Smooth muscle cell (in vitro differentiated cells): Measurements from ENCODE around the gene SLC39A13. TPM values are rescaled to one million over a fixed set of nuclear protein-coding genes. Genes with fewer than 3 reads are reported as not detected.

Experiments used
- DNase-seq: peaks from one replicate; lab custom pipeline; 2025; ENCODE audit not compliant: unreplicated experiment; lab: John Stamatoyannopoulos, UW
- H2AFZ ChIP-seq: fragments of 200-600 bp; sonication (generic); 2 replicates; pipeline ENCODE4 v1.6.0; 2016; ENCODE audit warnings: antibody characterized with exemption, low read depth, mild to moderate bottlenecking
- H3F3A ChIP-seq: fragments of 200-600 bp; sonication (generic); 2 replicates; pipeline ENCODE4 v1.6.0; 2017; ENCODE audit warnings: antibody characterized with exemption, low read depth
- H3K27ac ChIP-seq: fragments of 200-600 bp; sonication (generic); 2 replicates; pipeline ENCODE4 v1.5.1; 2016; ENCODE audit warnings: low read depth, mild to moderate bottlenecking
- H3K27me3 ChIP-seq: fragments of 200-600 bp; sonication (generic); 2 replicates; pipeline ENCODE4 v1.6.1; 2016; ENCODE audit warnings: low read depth, mild to moderate bottlenecking
- H3K36me3 ChIP-seq: fragments of 200-600 bp; sonication (generic); 2 replicates; pipeline ENCODE4 v1.5.1; 2016; ENCODE audit warnings: low read depth
- H3K4me1 ChIP-seq: fragments of 200-600 bp; sonication (generic); 2 replicates; pipeline ENCODE4 v1.5.1; 2016; ENCODE audit warnings: low read depth
- H3K4me2 ChIP-seq: fragments of 200-600 bp; sonication (generic); 2 replicates; pipeline ENCODE4 v1.6.0; 2016; ENCODE audit warnings: mild to moderate bottlenecking
- H3K4me3 ChIP-seq: fragments of 200-600 bp; sonication (generic); 2 replicates; pipeline ENCODE4 v1.5.1; 2016; ENCODE audit warnings: mild to moderate bottlenecking
- H3K79me2 ChIP-seq: fragments of 200-600 bp; sonication (generic); 2 replicates; pipeline ENCODE4 v1.6.0; 2016; ENCODE audit warnings: low read depth, mild to moderate bottlenecking
- H3K9ac ChIP-seq: fragments of 200-600 bp; sonication (generic); 2 replicates; pipeline ENCODE4 v1.6.0; 2016; ENCODE audit warnings: low read depth
- H3K9me3 ChIP-seq: fragments of 200-600 bp; sonication (generic); replicated peaks from 2 replicates; pipeline ENCODE4 v1.5.1; 2016; ENCODE audit warnings: low read depth
- H4K20me1 ChIP-seq: fragments of 200-600 bp; sonication (generic); 2 replicates; pipeline ENCODE4 v1.6.0; 2016; ENCODE audit warnings: low read depth
- WGBS: methylation state at CpG from one replicate; pipeline ENCODE4 v1.1.7; 2016; ENCODE audit warnings: low lambda C conversion rate; 5-methylcytosine and 5-hydroxymethylcytosine counted together
- polyA plus RNA-seq: library from polyadenylated mRNA; unstranded; fragments of >200 nt; fragmentation: Nextera tagmentation; extraction: Ambion mirVana; gene quantifications from 2 replicates; pipeline ENCODE4 v1.2.1, GENCODE V29; 2016
- total RNA-seq: library from RNA; depleted of rRNA; stranded (reverse); fragments of >200 nt; gene quantifications from 2 replicates; pipeline ENCODE4 v1.2.3, GENCODE V29; 2014
- TF ChIP-seq, protein P1 (sequence below): fragments of 200-600 bp; sonication (generic); IDR thresholded peaks from 2 replicates; pipeline ENCODE4 v1.5.1; 2017; ENCODE audit warnings: borderline replicate concordance, mild to moderate bottlenecking, antibody characterized with exemption; ENCODE audit not compliant: insufficient read depth, poor library complexity, severe bottlenecking

The SLC39A13 gene
- total and polyA plus RNA-seq, 2 experiments from 2014 or later, result 56.9 to 143 TPM

DNA sequence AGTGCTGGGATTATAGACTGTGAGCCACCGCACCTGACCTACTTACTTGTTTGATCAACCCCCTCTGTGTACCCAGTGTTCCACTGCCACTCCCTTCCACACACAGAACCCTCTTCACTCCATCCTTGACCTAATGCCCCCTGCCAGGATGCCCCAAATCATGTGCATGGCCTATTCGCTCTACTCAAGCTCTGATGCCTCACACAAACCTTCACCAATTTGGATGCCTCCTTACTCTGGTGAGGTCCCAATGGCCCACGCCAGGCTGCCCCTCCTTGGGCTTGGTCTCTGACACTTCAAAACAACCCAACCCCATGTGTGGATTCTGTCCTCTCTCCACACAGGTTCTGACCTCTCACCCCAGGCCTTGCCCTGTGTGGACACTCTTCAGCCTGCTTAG lies 27.3 kb downstream of the SLC39A13 start:
- Histone ChIP-seq H3K4me2 (no peak overlapping the region), H3K36me3 (no peaks in the 10 kb centered on the region), H4K20me1 (no peaks in the 10 kb centered on the region), H3K79me2 (no peaks in the 10 kb centered on the region), H3F3A (no peaks in the 10 kb centered on the region), H3K9ac (no peak overlapping the region), H3K27me3 (no peaks in the 10 kb centered on the region), H3K4me3 (no peak overlapping the region), H3K9me3 (no peaks in the 10 kb centered on the region), H3K27ac (no peak overlapping the region), H3K4me1 (no peaks in the 10 kb centered on the region), H2AFZ (no peak overlapping the region)
- WGBS, result 98% methylated on average over 3 of the region's 3 CpGs
- TF ChIP-seq, protein P1, sequence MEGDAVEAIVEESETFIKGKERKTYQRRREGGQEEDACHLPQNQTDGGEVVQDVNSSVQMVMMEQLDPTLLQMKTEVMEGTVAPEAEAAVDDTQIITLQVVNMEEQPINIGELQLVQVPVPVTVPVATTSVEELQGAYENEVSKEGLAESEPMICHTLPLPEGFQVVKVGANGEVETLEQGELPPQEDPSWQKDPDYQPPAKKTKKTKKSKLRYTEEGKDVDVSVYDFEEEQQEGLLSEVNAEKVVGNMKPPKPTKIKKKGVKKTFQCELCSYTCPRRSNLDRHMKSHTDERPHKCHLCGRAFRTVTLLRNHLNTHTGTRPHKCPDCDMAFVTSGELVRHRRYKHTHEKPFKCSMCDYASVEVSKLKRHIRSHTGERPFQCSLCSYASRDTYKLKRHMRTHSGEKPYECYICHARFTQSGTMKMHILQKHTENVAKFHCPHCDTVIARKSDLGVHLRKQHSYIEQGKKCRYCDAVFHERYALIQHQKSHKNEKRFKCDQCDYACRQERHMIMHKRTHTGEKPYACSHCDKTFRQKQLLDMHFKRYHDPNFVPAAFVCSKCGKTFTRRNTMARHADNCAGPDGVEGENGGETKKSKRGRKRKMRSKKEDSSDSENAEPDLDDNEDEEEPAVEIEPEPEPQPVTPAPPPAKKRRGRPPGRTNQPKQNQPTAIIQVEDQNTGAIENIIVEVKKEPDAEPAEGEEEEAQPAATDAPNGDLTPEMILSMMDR, result no peak
- DNase-seq, result no peak

DNA sequence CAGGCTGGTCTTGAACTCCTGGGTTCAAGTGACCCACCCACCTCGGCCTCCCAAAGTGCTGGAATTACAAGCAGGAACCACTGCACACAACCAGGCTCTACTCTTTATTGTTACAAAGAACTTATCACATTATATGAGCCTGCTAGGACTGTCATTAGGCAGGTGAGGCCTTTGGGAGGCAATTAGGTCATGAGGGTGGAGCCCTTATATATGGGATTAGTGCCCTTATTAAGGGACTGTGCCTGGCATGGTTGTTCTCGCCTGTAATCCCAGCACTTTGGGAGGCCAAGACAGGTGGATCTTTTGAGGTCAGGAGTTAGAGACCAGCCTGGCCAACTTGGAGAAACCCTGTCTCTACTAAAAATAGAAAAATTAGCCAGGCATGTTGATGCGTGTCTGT lies 28.3 kb downstream of the SLC39A13 start:
- no peak for DNase-seq
- Histone ChIP-seq H3K9ac (no peak overlapping the region), H3K4me2 (no peak overlapping the region), H3F3A (no peaks in the 10 kb centered on the region), H3K36me3 (no peaks in the 10 kb centered on the region), H4K20me1 (no peaks in the 10 kb centered on the region), H2AFZ (no peak overlapping the region), H3K4me3 (no peak overlapping the region), H3K27ac (no peak overlapping the region), H3K9me3 (no peaks in the 10 kb centered on the region), H3K4me1 (no peaks in the 10 kb centered on the region), H3K79me2 (no peaks in the 10 kb centered on the region), H3K27me3 (no peaks in the 10 kb centered on the region)
- WGBS, result 95% methylated on average over 3 of the region's 3 CpGs
- TF ChIP-seq, protein P1, result no peak

DNA sequence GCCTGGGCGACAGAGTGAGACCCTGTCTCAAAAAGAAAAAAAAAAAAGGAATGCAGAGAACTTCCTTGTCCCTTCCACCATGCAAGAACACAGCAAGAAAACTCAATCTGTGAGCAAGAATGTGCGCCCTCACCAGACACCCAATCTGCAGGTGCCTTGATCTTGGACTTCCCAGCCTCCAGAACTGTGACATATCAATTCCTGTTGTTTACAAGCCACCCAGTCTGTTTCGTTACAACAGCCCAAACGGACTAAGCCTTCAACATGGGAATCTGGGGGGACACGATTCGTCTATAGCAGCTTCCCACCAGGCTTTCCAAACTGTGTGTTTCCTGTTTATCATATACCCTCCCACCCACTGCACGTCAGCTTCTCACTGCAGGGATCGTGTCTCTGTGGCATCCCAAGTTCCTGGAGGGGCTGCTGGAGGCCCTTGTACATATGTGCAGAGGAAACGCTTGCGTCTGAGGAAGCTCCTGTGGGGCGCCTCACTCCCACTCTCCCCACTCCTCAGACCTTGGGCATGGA lies 28.9 kb downstream of the SLC39A13 start:
- TF ChIP-seq, protein P1, result no peak
- Histone ChIP-seq H2AFZ (no peak overlapping the region), H3K27me3 (no peaks in the 10 kb centered on the region), H3K9me3 (no peaks in the 10 kb centered on the region), H3K79me2 (no peaks in the 10 kb centered on the region), H4K20me1 (no peaks in the 10 kb centered on the region), H3K36me3 (no peaks in the 10 kb centered on the region), H3K4me1 (no peaks in the 10 kb centered on the region), H3K9ac (no peak overlapping the region), H3K4me2 (no peak overlapping the region), H3F3A (no peaks in the 10 kb centered on the region), H3K27ac (no peak overlapping the region), H3K4me3 (no peak overlapping the region)
- WGBS, result 93% methylated on average over 11 of the region's 11 CpGs
- no peak for DNase-seq

DNA sequence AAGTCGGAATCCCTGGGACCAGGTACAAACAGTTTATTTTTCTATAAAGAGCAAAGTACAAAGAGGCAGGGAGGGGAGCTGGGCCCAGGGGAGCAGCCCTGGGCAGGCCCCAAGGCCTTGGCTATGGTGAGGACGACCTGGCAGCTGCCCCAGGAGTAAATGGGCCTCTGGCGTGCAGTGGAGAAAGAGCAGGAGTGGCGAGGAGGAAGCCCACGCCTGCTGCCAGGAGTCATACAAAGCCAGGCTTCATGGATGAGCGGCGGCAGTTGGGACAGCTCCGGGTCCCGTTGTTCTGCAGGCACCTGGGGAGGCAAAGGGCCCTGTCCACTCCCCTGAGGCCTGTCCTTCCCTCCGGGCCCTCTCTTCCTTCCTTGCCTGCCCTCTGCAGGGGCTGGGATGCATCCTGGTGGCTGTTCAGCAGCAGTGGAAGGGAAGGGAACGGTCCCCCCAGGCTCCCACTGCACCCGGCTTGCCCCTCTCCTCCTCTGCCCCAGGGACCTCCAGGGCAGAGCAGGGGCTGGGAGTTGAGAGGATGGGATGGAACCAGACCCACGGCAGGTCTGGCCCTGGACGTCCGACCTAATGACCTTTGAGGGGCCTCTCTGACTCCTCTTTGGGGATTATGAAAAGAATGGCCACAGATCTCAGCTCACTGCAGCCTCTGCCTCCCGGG lies 29.5 kb downstream of the SLC39A13 start:
- no peak overlapping the region for H3K9ac ChIP-seq
- no peaks in the 10 kb centered on the region for H3K9me3 ChIP-seq
- 94% methylated on average over 16 of the region's 16 CpGs for WGBS
- no peak overlapping the region for H3K4me2 ChIP-seq
- no peaks in the 10 kb centered on the region for H3K36me3 ChIP-seq
- no peaks in the 10 kb centered on the region for H3K79me2 ChIP-seq
- no peak for DNase-seq
- H3F3A ChIP-seq, result no peaks in the 10 kb centered on the region
- TF ChIP-seq, protein P1, result no peak
- H3K4me3 ChIP-seq, result no peak overlapping the region
- no peaks in the 10 kb centered on the region for H4K20me1 ChIP-seq
- no peaks in the 10 kb centered on the region for H3K27me3 ChIP-seq
- H2AFZ ChIP-seq, result no peak overlapping the region
- no peak overlapping the region for H3K27ac ChIP-seq
- H3K4me1 ChIP-seq, result no peaks in the 10 kb centered on the region
